NCI-H82 (cell line): ENCODE results near the gene DNHD1.
A peak's percentile ranks its signal among the peaks of the same experiment; 100 is the strongest.

Source experiments
- DNase-seq: peaks from one replicate; lab custom pipeline; 2025; lab: John Stamatoyannopoulos, UW

Gene DNHD1

DNA sequence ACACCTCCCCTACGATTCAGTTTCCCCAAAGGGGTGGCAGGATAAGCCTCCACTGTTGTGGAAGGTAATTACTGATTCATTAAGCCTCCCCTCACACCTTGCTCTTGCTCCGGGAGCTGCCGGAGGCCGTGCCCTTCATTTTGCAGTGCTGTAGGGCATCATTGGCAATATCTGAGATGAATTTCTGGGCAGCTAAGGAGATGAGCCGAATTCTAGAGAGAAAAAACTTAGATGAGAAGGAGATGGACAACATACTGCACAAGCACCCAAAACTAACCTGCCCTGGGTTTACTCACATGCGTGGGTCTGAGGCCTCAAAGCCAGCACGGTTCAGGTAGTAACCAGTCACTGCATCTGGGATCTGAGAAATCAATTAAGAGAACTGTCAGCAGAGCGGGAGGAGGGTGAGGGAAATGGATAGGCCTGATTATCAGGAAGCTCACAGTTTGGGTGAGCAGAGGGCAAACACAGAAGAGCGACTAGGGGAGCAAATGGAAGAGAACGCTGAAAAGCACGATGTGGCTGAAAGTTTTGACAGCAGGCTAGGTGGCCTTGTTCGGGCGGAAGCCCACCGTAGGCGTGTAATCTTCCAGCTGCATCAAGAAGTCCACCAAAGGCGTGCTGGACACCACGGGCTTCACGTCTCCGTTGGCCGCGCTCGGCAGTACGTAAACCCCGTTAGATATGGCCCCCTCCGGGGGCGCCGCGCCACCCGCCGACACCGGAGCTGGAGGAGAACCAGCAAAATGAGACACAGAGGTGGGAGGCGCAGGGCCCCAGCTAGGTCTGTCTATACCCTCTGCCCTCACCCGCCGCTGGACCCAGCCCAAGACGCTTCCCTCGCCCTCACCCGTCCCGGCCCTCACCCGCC, 114.2 kb downstream of the DNHD1 start:
- DNase-seq: peak; percentile 16

DNA sequence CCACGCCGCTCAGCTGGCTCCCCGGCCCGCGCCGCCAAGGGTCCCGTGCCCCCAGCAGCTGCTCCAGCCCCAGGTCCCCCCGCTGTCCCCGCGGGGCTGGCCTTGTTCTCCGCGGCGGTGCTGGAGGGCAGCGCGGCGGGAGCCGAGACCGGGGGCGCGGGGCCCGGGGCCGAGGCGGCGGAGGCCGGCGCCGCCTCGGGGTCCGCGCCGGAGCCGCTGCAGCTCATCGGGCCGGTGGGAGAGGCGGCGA, 114.8 kb downstream of the DNHD1 start:
- no peak for DNase-seq

DNA sequence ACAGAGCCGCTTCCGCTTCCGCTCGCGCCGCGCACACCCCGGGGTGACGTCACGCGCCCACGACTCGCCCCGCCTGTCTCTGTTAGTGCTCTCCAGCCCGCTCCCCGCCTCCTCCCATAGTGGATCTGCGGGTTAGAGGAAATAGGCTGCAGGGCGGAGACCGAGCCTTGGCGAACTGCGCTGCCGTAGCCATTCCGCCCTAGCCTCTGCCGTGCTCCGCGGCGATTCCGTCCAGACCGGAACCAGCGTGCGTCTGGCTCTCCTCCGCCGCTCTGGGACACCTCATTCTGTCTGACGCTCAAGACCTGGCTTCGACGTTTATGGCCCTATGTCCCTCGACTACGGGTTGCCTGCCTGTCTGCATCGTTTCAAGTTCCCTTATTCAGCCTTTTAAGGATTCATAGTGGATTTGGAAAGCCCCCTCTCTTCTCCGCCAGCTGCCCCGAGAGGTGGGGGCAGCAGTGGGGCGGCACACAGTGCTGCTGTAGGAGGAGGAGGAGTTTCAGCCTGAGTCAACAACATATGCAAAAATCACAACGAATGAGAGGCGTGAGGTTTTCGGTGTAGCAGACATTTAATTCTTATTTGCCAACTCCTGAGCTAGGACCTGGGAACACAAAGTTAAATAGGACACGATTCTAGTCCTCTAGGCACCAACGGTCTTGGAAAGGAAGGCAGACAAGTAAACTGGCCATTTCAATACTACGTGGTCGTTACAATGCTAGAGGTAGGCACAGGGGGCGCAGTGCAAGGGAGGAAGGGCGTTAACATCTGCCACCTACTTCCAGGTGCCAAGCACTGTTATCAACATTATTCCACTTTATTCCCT, 115.3 kb downstream of the DNHD1 start, which contains the start of gene TAF10:
TSS of gene TAF10 (minus strand) at position 4 of the 829 bp plus-strand sequence. CDS start 27 bp downstream, outside the sequence.
- peak; percentile 95 for DNase-seq

DNA sequence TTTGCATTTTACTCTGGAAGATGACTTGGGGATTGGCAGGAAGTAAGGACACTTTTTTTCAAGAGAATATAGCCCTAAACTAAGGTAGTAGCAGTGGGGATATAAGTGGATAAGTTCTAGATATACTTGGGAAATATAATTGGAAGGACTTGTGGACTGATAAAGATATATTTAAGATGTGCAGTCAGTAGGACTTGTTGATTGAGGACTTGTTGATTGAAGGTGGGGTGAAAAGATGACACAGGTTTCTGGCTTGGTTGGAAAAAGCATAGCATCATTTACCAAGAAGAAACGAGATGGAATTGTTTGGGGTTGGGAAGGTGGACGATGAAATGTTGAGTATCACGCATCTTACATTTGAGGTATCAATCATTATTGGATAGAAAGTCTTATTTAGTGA, 116.4 kb downstream of the DNHD1 start:
- DNase-seq: no peak

DNA sequence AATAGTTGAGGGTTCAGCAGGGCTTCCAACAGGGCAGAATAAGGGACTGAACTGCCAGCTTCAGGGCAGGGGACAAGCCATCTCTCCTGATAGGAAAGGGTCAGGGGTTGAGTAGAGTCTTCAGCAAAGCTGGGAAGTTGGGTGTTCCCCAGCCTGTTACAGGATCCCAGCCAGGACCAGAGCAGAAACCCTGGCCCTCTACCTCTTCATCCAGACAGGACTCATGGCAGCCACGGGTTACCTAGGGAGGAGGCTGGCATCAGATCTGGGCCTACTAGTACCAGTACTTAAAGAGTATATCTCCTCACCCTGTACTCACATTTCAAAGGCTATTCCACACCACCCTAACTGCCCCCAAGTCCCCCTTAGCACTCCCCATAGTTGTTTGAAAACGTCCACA, 117.4 kb downstream of the DNHD1 start:
- DNase-seq: no peak

DNA sequence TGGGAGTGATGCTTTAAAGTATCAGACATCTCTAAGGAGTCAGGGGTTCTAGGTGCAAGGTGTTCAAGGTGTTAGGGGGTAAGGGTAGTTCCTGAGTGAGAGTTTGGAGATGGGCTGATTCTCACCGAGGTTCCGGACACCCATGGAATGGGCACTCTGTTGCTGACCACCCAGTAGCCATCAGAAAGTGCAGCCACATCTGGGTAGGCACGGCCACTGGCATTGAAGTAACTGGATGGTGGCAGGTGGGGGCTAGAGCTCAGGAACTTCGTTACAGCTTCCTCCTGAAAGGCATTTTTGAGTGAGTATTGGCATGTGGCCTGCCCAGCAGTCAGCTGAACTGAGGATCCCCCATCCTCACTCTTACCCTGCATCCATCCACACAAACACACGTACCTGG, 118.0 kb downstream of the DNHD1 start:
- DNase-seq: no peak

DNA sequence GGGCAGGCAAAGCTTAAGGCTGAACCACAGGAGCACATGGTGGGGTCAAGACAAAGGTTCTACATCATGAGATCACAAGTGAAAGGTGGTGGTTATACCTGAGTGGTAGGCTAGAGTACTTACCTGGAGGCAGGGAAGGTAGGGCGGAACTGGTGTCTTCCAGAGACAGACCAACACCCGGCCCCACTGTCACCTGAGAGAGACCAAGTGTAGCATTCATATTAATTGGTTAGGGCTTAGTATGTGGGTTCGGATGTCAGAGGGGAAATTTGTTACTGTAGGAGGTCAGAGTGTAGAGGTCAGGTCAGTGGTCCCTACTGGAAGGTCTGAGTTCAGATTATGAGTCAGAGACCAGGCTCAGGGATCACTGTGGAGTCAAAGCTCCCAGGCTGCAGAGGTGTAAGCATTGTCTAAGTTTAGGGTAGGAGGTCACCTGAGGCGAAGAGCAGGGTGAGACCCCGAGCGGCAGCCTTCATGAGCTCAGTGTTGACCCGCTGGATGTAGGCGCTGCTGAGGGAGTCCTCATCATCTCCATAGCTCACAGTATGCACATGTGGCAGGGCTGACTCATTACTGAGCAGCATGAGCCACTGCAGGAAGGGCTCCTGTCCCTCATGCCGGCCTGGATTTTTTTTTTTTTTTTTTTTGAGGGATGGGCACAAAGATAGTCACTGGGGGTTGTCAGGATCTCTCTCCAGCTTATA, 119.0 kb downstream of the DNHD1 start:
- DNase-seq: no peak

DNA sequence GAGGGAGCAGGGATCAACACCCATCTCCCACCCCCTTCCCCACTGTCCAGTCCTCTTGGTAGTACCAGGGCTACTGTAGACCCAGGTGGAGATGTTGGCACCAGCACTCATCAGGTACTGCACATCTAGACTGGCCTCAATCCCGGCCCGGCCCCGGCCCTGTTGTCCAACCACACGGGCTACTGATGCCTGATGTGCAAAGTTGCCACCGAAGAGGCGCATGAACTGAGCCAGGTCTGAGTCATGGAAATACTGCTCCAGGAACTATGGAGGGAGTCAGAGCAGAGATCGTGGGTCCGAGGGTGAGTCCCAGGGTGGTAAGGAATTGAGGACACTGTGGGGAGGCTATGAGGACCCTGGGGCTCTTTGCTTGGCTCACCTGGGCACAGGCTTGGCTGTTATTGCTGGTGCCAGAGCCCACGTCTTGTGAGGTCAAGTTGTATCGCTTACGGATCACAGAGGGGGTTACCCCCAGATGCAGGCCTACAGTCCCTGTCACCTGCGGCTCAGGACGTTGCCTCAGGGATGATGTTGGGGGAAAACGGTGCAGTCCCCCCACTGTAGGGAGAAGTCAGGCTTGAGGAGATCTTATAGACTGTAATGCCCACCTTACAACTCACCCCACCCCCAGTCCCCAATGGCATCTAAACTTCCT, 119.6 kb downstream of the DNHD1 start:
- DNase-seq: no peak

DNA sequence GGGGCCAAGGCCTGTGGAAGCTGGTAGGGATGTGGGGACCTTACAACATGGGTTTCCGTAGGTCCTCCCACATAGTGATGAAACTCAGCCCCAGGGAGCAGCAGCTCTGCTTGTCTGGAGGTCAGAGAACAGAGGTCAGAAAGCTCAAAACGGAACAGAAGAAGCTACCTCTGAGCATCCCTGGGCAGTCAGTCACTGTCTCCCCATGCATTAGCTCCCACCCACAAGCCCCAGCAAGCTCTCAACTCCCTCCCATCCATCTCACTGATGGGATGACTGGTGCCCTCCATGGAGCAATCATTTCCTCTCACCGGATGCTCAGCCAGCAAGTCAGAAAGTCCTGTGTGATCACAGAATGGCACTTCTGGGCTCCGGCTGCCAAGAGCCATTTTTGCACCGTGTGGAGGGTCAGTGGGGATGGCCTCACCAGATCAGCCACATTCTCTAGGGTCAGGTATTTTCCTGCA, 120.3 kb downstream of the DNHD1 start:
- no peak for DNase-seq

DNA sequence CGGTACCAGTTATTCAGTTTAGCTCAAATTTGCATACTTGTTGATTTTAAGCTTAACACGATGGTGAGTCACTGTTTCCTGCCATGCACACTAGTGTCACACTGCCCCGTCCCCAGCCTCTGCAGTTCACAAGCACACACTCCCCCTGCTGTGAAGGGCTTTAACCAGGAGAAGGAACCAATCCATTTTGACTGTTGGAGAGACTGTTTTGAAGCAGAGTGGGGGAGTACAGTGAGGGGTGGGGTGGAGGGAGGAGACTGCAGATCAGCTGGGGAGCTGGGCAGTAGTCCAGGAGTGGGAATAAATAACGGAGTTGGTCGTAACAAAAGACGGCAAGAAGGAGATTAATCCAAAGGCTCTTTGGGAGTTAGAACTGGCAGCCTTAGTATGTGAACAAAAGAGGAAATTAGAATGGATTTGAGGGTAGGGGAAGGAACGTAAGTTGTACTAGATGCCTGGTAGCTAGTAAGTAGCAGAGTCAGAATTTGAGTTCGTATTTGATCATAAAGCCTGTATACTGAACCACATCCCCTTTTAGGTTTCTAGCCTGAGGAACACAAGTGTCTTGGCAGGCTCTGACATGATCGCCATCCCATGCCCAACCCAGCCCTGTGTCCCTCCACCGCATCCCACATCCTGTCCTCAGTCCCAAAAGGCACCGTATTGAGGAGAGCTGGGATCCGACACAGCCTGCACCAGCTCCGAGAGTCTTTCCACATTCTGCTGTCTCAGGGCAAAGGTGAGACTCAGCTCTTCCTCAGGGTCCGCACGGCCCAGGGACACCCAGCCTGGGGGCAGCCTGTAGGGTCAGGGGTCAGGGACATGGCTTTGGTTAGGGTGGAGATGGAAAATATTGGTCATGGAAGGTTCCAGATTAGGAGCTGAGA, 121.3 kb downstream of the DNHD1 start:
- DNase-seq: peak; percentile 40

DNA sequence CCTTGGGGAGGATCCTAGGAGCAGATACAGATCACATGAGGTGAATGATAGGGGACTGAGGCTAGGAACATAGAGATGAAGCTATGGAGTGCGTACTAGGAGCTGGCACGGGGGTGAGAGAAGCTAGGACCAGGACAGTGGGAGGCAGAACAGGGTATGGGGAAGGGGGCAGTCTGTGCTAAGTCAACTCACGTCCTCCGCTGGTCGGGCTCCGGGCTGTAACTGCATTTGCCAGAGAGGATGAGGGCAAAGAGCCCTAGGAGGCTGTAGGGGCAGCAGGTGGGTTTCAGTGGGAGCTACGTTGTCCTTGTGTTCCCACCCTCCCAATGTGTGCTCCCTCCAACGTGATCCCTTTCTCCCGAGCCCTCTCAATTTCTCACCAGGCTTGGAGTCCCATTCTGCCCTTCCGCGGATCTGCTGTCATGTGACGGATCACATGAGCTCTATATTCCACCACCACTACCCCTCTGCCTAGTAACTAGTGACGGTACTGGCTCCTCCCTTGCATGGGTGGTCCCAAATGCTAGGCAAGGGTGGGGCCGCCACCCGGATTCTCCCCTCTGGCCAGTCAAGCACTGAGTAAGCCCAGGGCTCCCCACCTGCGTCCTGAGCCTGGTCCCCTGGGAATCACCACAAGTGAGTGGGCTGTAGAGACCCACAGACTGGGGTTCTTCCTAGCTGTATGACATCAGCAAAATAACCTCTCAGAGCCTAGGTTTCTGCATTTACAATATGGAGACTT, 122.1 kb downstream of the DNHD1 start, which contains the start of gene TPP1:
TSS of gene TPP1 (minus strand) at position 419 of the 742 bp plus-strand sequence. CDS start at position 397, 22 bp downstream.
- DNase-seq: peak; percentile 96

DNA sequence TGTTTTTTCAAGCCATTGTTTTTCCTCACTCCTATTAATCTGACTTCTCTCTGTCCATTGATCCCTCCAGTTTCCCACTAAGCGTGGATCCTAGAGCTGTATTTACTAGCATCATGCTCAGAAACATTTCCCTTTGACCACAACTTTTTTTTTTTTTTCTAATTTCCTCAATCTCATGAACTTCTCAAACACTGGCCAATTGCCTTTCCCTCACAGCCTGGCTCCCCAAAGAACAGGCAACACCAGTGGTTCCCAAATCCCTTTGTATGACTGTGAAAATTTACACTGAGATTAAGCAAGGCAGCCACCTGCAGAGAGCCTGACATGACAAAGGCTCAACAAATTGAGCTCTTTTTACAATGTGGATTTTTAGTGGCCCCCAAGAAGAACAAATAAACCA, 123.6 kb downstream of the DNHD1 start:
- no peak for DNase-seq
